Esophagus (tissue), 2 donors: Measurements from ENCODE around the gene SAFB. TPM values are rescaled to one million over a fixed set of nuclear protein-coding genes. Genes with fewer than 3 reads are reported as not detected.
A peak's percentile ranks its signal among the peaks of the same experiment; 100 is the strongest.

Experiments
- H3K27ac ChIP-seq, 2 donors: one replicate each; pipeline ENCODE4 v1.5.1; 2013; ENCODE audit warnings: low read depth in 2 of 2, mild to moderate bottlenecking in 2 of 2, inconsistent platforms in 1 of 2, low read length in 1 of 2, moderate library complexity in 1 of 2
- H3K27me3 ChIP-seq, 2 donors: one replicate each; pipeline ENCODE4 v1.6.1; 2013; ENCODE audit warnings: low read length in 2 of 2, control low read depth in 1 of 2, mild to moderate bottlenecking in 1 of 2; ENCODE audit not compliant: insufficient read depth in 2 of 2, control insufficient read depth in 1 of 2
- H3K36me3 ChIP-seq, 2 donors: one replicate each; pipeline ENCODE4 v1.6.1; 2013; ENCODE audit warnings: low read length in 1 of 2; ENCODE audit not compliant: control insufficient read depth in 2 of 2, insufficient read depth in 2 of 2
- H3K4me1 ChIP-seq, 2 donors: one replicate each; pipeline ENCODE4 v1.6.1; 2013; ENCODE audit warnings: low read length in 1 of 2; ENCODE audit not compliant: control insufficient read depth in 2 of 2, insufficient read depth in 2 of 2
- H3K4me3 ChIP-seq, 2 donors: one replicate each; pipeline ENCODE4 v1.5.1; 2013; ENCODE audit warnings: low read length in 2 of 2, mild to moderate bottlenecking in 2 of 2, low read depth in 1 of 2, moderate library complexity in 1 of 2
- H3K9me3 ChIP-seq, 2 donors: one replicate each; pipeline ENCODE4 v1.6.1; 2013; ENCODE audit warnings: mild to moderate bottlenecking in 2 of 2, low read depth in 1 of 2, low read length in 1 of 2, moderate library complexity in 1 of 2; ENCODE audit not compliant: control insufficient read depth in 2 of 2, insufficient read depth in 1 of 2
- WGBS, 2 donors: extraction: QIAGEN DNeasy Blood & Tissue Kit; methylation state at CpG; one replicate each; pipeline ENCODE4 v1.1.7; 2013; 5-methylcytosine and 5-hydroxymethylcytosine counted together
- polyA plus RNA-seq, 2 donors: library from polyadenylated mRNA; stranded (reverse); fragments of 200-250 nt; gene quantifications; one replicate each; pipeline ENCODE4 v1.2.3, GENCODE V29; 2013
- donor health status: healthy with polysubstance abuse.
- donor health status: Bipolar disorder and iron deficiency.

SAFB gene
- polyA plus RNA-seq, 2 donors = 44.2 to 48.5 TPM

- no peaks in the 10 kb centered on the region for H3K27me3 ChIP-seq
- H3K4me1 ChIP-seq = peaks cover 4 to 11% of the 10 kb centered on the region in 2 donors
- no peak overlapping the region for H3K4me3 ChIP-seq
- no peaks in the 10 kb centered on the region for H3K9me3 ChIP-seq
- 79 to 80% methylated on average over 9 of the region's 9 CpGs for WGBS, 2 donors
- peaks cover 0 to 5% of the 10 kb centered on the region in 2 donors for H3K36me3 ChIP-seq
- no peak overlapping the region for H3K27ac ChIP-seq
Observed at GRCh38 chr19:5677580-5677979, 54.7 kb downstream of the SAFB start.

- Histone ChIP-seq H3K4me1 (peaks cover 4 to 11% of the 10 kb centered on the region in 2 donors), H3K4me3 (no peak overlapping the region), H3K36me3 (peaks cover 0 to 5% of the 10 kb centered on the region in 2 donors), H3K27ac (no peak overlapping the region), H3K27me3 (no peaks in the 10 kb centered on the region), H3K9me3 (no peaks in the 10 kb centered on the region)
- 90 to 92% methylated on average over 22 of the region's 22 CpGs for WGBS, 2 donors
Observed at GRCh38 chr19:5678071-5678718, 55.3 kb downstream of the SAFB start.

DNA sequence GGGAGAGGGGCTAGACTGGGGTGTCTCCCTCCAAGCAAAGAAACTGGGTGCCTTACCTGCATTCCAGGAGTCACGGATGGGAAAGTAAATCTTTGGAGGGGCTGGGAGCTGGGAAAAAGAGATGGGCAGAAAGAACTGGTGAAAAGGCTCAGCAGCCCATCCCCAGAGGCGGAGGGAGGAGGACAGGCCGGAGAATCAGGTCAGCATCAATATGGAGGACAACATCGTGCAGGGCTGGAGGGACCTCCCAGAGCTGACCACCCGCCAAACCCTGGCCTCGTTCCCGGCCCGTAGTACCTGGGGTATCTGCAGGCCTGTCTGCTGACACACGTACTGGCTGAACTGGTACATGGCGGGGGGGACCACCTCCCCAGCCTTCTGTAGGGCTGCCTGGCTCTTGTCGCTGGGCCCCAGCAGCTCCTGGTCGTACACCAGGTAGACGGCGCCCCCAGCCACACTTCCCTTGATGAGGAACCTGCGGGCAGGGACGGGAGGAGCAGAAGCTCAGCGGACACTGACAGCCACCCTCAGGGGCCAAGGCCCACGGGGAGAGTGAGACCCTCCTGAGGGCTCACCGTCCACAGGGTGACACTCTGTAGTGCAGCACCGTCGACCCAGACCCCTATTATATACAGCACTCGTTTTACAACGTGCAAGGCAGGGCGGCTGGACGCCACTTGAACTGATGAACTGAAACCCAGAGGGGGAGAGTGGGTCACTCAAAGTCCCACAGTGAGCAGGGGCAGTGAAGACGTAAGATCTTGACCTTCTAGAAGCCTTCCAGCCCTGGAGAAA lies 56.6 kb downstream of the SAFB start:
- Histone ChIP-seq H3K27ac (peak overlapping the region; percentile 89 to 91), H3K36me3 (peaks cover 0 to 5% of the 10 kb centered on the region in 2 donors), H3K4me1 (peaks cover 4 to 11% of the 10 kb centered on the region in 2 donors), H3K27me3 (no peaks in the 10 kb centered on the region), H3K9me3 (no peaks in the 10 kb centered on the region), H3K4me3 (peak overlapping the region; percentile 67 to 82)
- WGBS, 2 donors = 19 to 22% methylated on average over 26 of the region's 26 CpGs

DNA sequence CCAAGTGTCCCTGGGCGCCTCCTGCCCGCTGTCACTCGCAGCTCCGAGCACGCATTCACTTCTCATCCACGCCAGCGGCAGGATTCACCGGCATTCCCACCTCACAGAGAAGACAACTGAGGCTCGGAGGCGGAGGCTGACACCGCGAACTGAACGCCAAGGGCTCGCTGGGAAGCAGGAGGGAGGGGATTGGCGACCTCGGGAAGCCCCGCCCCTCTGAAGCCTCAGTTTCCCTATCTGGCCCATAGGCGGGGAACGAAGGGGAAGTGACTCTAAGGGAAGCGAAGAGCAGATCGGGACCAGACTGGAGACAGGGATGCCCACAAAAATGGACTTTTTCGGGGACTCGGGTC lies 57.2 kb downstream of the SAFB start:
- Histone ChIP-seq H3K27me3 (no peaks in the 10 kb centered on the region), H3K4me3 (peak overlapping the region; percentile 67 to 82), H3K4me1 (peaks cover 4 to 11% of the 10 kb centered on the region in 2 donors), H3K27ac (peak overlapping the region; percentile 89 to 91), H3K36me3 (peaks cover 0 to 5% of the 10 kb centered on the region in 2 donors), H3K9me3 (no peaks in the 10 kb centered on the region)
- WGBS, 2 donors = 0% methylated on average over 23 of the region's 23 CpGs

DNA sequence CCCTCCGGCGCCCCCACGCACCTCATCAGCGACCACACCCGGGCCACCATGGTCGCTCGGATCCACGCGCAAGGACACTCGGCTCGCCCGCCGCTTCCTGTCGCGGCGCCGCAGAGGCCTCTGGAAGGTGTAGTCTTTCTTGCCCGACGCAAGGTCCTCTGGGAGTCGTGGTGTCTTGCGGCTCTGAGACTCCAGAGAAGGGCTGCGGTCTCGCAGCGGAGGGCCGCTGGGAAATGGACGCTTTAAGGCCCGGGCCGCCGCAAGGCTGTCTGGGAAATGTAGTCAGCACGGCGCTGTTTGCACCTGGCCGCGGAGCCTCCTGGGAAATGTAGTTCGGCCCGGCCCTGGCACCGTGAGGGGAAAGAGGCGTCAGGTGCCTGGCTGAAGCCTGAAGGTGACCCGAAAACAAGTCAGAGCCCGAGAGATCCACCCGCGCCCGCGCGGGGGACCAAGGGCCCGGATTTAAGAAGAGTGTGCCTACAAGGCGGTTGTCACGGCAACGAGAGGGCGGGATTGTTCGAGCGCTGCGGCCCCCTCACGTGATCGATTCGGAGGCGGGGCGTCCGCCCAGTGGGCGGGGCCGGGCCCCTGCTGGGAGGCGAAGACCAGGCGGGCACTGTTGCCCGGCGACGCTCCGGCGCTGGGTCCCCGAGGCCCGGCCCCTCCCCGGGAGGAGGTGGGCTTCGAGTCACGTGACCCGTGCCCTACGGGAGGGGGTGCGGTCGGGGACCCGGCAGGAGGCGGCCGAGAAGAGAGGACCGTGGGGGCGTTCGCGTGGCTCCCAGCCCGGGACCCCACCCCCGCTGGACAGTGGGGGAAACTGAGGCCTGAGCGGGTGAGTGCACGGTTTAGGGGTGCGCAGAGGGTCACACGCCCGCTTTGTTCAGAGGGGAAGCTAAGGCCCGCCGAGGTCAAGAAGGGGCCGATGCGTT lies 57.8 kb downstream of the SAFB start, which contains the start of the genes HSD11B1L and MICOS13:
HSD11B1L (plus strand) TSS at position 591 of the 932 bp plus-strand sequence. CDS start 3,806 bp downstream, outside the sequence.
MICOS13 (minus strand) TSS at position 80 of the 932 bp plus-strand sequence; CDS start at position 50, 30 bp downstream.
- Histone ChIP-seq H3K36me3 (peaks cover 0 to 5% of the 10 kb centered on the region in 2 donors), H3K27ac (peak within 1 kb of the TSS; percentile 89 to 92), H3K9me3 (no peaks in the 10 kb centered on the region), H3K27me3 (no peaks in the 10 kb centered on the region), H3K4me3 (peak within 1 kb of the TSS; percentile 67 to 82), H3K4me1 (peaks cover 4 to 11% of the 10 kb centered on the region in 2 donors)
- WGBS, 2 donors = 1% methylated on average over 74 to 94 of the region's 94 CpGs

- H3K36me3 ChIP-seq = peaks cover 0 to 5% of the 10 kb centered on the region in 2 donors
- H3K27ac ChIP-seq = no peak overlapping the region
- no peaks in the 10 kb centered on the region for H3K9me3 ChIP-seq
- H3K4me3 ChIP-seq = peak overlapping the region; percentile 67 to 82
- WGBS, 2 donors = 63 to 67% methylated on average over 17 of the region's 17 CpGs
- no peaks in the 10 kb centered on the region for H3K27me3 ChIP-seq
- H3K4me1 ChIP-seq = peaks cover 7 to 11% of the 10 kb centered on the region in 2 donors
Observed at GRCh38 chr19:5681391-5682106, 58.7 kb downstream of the SAFB start.

DNA sequence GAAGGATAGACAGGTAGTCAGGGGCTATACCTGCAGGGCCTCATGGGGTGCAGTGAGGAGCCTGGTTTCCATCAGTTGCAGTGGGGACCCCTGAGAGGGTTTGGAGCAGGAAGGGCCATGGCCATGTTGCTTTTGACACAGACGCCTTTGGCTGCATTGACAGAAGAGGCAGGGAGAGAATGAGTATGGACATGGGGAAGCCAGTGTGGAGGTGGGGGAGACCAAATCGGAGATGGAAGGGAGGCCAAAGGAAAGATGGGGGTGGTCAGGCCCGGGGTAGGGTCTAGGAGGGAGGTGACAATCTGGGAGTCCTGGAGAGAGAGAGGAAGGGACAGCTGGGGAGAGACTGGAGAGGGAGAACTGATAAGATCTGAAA lies 59.2 kb downstream of the SAFB start:
- peaks cover 0 to 5% of the 10 kb centered on the region in 2 donors for H3K36me3 ChIP-seq
- no peaks in the 10 kb centered on the region for H3K27me3 ChIP-seq
- WGBS, 2 donors = 92% methylated on average over 3 of the region's 3 CpGs
- no peaks in the 10 kb centered on the region for H3K9me3 ChIP-seq
- no peak overlapping the region for H3K27ac ChIP-seq
- no peak overlapping the region for H3K4me3 ChIP-seq
- peaks cover 7 to 11% of the 10 kb centered on the region in 2 donors for H3K4me1 ChIP-seq

- no peaks in the 10 kb centered on the region for H3K27me3 ChIP-seq
- WGBS, 2 donors = 88 to 89% methylated on average over 10 of the region's 10 CpGs
- H3K9me3 ChIP-seq = no peaks in the 10 kb centered on the region
- H3K4me1 ChIP-seq = peaks cover 7 to 19% of the 10 kb centered on the region in 2 donors
- H3K36me3 ChIP-seq = peaks cover 0 to 2% of the 10 kb centered on the region in 2 donors
- no peak overlapping the region for H3K27ac ChIP-seq
- no peak overlapping the region for H3K4me3 ChIP-seq
Observed at GRCh38 chr19:5683177-5683886, 60.4 kb downstream of the SAFB start.
